HCT116 (cell line): Measurements from ENCODE around the gene WDR37. TPM values are rescaled to one million over a fixed set of nuclear protein-coding genes. Genes with fewer than 3 reads are reported as not detected.

ENCODE experiments used
- ATAC-seq: fragments of 200-7000 bp; cut with Tn5 transposase; 2 replicates; pipeline ENCODE4 v1.9.1; 2020; ENCODE audit warnings: mild to moderate bottlenecking, moderate library complexity
- BruUV-seq: library from RNA; stranded (reverse); fragments of 400-500 nt; replicated peaks from 2 replicates; lab custom pipeline; 2021; lab: Mats Ljungman, UMichigan
- CTCF ChIA-PET: fragments of 300-600 bp; sonication (Branson Sonifier 250); formaldehyde crosslinking; loops from one replicate; lab custom pipeline; 2021; ENCODE audit warnings: antibody characterized with exemption; lab: Charles Lee
- POLR2A ChIA-PET: fragments of 300-600, 350-600 bp; sonication (Branson Sonifier 250); formaldehyde crosslinking; loops from one replicate; lab custom pipeline; 2021; ENCODE audit warnings: antibody characterized with exemption; lab: Charles Lee
- RAD21 ChIA-PET, 2 experiments: fragments of 300-600 bp; sonication (Branson Sonifier 250); formaldehyde crosslinking; loops; one replicate each; lab custom pipeline; 2023; ENCODE audit warnings: low total read pairs in 2 of 2; ENCODE audit not compliant: uncharacterized antibody in 2 of 2, unreplicated experiment in 2 of 2, low non-redundant PET in 1 of 2; lab: Charles Lee
- DNase-seq: peaks from one replicate; pipeline ENCODE4 v3.0.0-alpha.2; 2010; ENCODE audit warnings: low read depth, low spot score
- H2AFZ ChIP-seq: fragments of 200-600 bp; shearing (Covaris generic), sonication (generic); 2 replicates; pipeline ENCODE4 v1.6.1; 2017; ENCODE audit warnings: low read depth, mixed run types, mixed read lengths, antibody characterized with exemption, low read length; ENCODE audit not compliant: poor library complexity, severe bottlenecking
- H3K27ac ChIP-seq: 2 replicates; pipeline ENCODE4 v1.5.1; 2012; ENCODE audit warnings: low read depth, low read length
- H3K27me3 ChIP-seq: fragments of 200-600 bp; sonication (generic); 2 replicates; pipeline ENCODE4 v1.6.1; 2016; ENCODE audit warnings: mixed run types, low read length, mixed read lengths; ENCODE audit not compliant: insufficient read depth
- H3K36me3 ChIP-seq, 2 experiments: fragments of 200-500 bp in 1 of 2; fragments of 200-600 bp in 1 of 2; sonication (Bioruptor generic) in 1 of 2; sonication (generic) in 1 of 2; 2 replicates each; pipeline versions ENCODE4 v1.5.1 to v1.6.1; 2014 to 2016; ENCODE audit warnings: low read length in 2 of 2, inconsistent platforms in 1 of 2, mixed read lengths in 1 of 2, mixed run types in 1 of 2; ENCODE audit not compliant: insufficient read depth in 2 of 2, control insufficient read depth in 1 of 2
- H3K4me1 ChIP-seq, 2 experiments: fragments of 200-600 bp in 1 of 2; sonication (generic) in 1 of 2; 2 replicates each; pipeline versions ENCODE4 v1.5.1 to v1.6.1; 2012 to 2017; ENCODE audit warnings: low read length in 2 of 2, inconsistent platforms in 1 of 2, mild to moderate bottlenecking in 1 of 2, mixed read lengths in 1 of 2, mixed run types in 1 of 2, moderate library complexity in 1 of 2; ENCODE audit not compliant: insufficient read depth in 2 of 2, control insufficient read depth in 1 of 2
- H3K4me2 ChIP-seq: fragments of 200-600 bp; sonication (generic); 2 replicates; pipeline ENCODE4 v1.6.1; 2017; ENCODE audit warnings: mixed run types, low read length, mixed read lengths
- H3K4me3 ChIP-seq, 2 experiments: fragments of 200-600 bp in 1 of 2; sonication (generic) in 1 of 2; replicated peaks in 1 of 2; 2 replicates each; pipeline ENCODE4 v1.5.1; 2011 to 2016; ENCODE audit warnings: low read length in 2 of 2, control low read depth in 1 of 2, low read depth in 1 of 2, mild to moderate bottlenecking in 1 of 2, mixed read lengths in 1 of 2, mixed run types in 1 of 2
- H3K79me2 ChIP-seq: fragments of 200-600 bp; sonication (generic); 2 replicates; pipeline ENCODE4 v1.6.1; 2017; ENCODE audit warnings: mild to moderate bottlenecking, mixed run types, low read length, moderate library complexity, mixed read lengths; ENCODE audit not compliant: insufficient read depth
- H3K9ac ChIP-seq: fragments of 200-600 bp; sonication (generic); 2 replicates; pipeline ENCODE4 v1.6.1; 2016; ENCODE audit warnings: low read length, mixed read lengths
- H3K9me2 ChIP-seq: fragments of 200-600 bp; sonication (generic), shearing (Covaris generic); 2 replicates; pipeline ENCODE4 v1.6.1; 2017; ENCODE audit warnings: mixed run types, mild to moderate bottlenecking, moderate library complexity; ENCODE audit not compliant: insufficient read depth
- H3K9me3 ChIP-seq, 2 experiments: fragments of 200-500 bp in 1 of 2; fragments of 200-600 bp in 1 of 2; sonication (Bioruptor generic) in 1 of 2; sonication (generic) in 1 of 2; 2 replicates each; pipeline ENCODE4 v1.6.1; 2014 to 2017; ENCODE audit warnings: low read length in 2 of 2, mixed read lengths in 2 of 2, inconsistent platforms in 1 of 2, low read depth in 1 of 2, mild to moderate bottlenecking in 1 of 2, mixed run types in 1 of 2, moderate library complexity in 1 of 2; ENCODE audit not compliant: control insufficient read depth in 1 of 2, insufficient read depth in 1 of 2
- H4K20me1 ChIP-seq: fragments of 200-600 bp; sonication (generic), shearing (Covaris generic); 2 replicates; pipeline ENCODE4 v1.6.1; 2017; ENCODE audit warnings: mixed run types, mild to moderate bottlenecking, moderate library complexity; ENCODE audit not compliant: insufficient read depth
- CBX3 ChIP-seq: IDR thresholded peaks from 2 replicates; pipeline ENCODE4 v1.6.1; 2012; ENCODE audit warnings: low read depth
- EGR1 ChIP-seq: IDR thresholded peaks from 2 replicates; pipeline ENCODE4 v1.6.1; 2012; ENCODE audit warnings: low read depth
- ELF1 ChIP-seq: IDR thresholded peaks from 2 replicates; pipeline ENCODE4 v1.6.1; 2012; ENCODE audit warnings: low read depth, borderline replicate concordance
- EZH2 ChIP-seq: fragments of 200-600 bp; sonication (generic); IDR thresholded peaks from 2 replicates; pipeline ENCODE4 v1.6.1; 2017; ENCODE audit warnings: antibody characterized with exemption, mixed run types
- FOSL1 ChIP-seq: IDR thresholded peaks from 2 replicates; pipeline ENCODE4 v1.6.1; 2012; ENCODE audit warnings: low read depth
- POLR2A ChIP-seq: IDR thresholded peaks from 2 replicates; pipeline ENCODE4 v1.7.0; 2011; ENCODE audit warnings: borderline replicate concordance; ENCODE audit not compliant: insufficient read depth, insufficient read length; ENCODE audit errors: extremely low read depth
- POLR2AphosphoS5 ChIP-seq: IDR thresholded peaks from 2 replicates; pipeline ENCODE4 v1.6.1; 2011; ENCODE audit warnings: mild to moderate bottlenecking, low read depth, low read length, moderate library complexity
- SP1 ChIP-seq: IDR thresholded peaks from 2 replicates; pipeline ENCODE4 v1.6.1; 2012; ENCODE audit warnings: low read depth
- SRF ChIP-seq: IDR thresholded peaks from 2 replicates; pipeline ENCODE4 v1.6.1; 2012; ENCODE audit warnings: low read depth
- TCF7L2 ChIP-seq: IDR thresholded peaks from 2 replicates; pipeline ENCODE4 v1.7.0; 2011; ENCODE audit warnings: borderline replicate concordance, inconsistent platforms; ENCODE audit not compliant: insufficient read depth, insufficient read length; ENCODE audit errors: extremely low read depth
- ZBTB33 ChIP-seq: IDR thresholded peaks from 2 replicates; pipeline ENCODE4 v1.6.1; 2011; ENCODE audit warnings: mild to moderate bottlenecking, low read length, moderate library complexity; ENCODE audit not compliant: insufficient replicate concordance; ENCODE audit errors: extremely low read depth
- ZFX ChIP-seq: fragments of 450-650 bp; IDR thresholded peaks from 2 replicates; pipeline ENCODE4 v1.6.1; 2017
- ZNF274 ChIP-seq: fragments of 200-500 bp; sonication (Bioruptor generic); IDR thresholded peaks from 2 replicates; pipeline ENCODE4 v1.6.1; 2014; ENCODE audit warnings: mild to moderate bottlenecking, low read depth, low read length, inconsistent platforms
- intact Hi-C: fragments of 100-400 bp; cut with micrococcal nuclease; formaldehyde crosslinking; loops from 2 replicates; pipeline ENCODE4 v1.10.0; 2022
- total RNA-seq: library from RNA; stranded (reverse); gene quantifications from one replicate; pipeline ENCODE4 v1.2.1, GENCODE V29; 2021; ENCODE audit not compliant: unreplicated experiment
- TF ChIP-seq, protein P1 (sequence below): IDR thresholded peaks from 2 replicates; pipeline ENCODE4 v1.6.1; 2012
- TF ChIP-seq, protein P2 (sequence below): IDR thresholded peaks from 2 replicates; pipeline ENCODE4 v1.6.1; 2012; ENCODE audit warnings: low read depth

WDR37 gene
- total RNA-seq, 1 experiment from 2014 or later, result 9.1 TPM

DNA sequence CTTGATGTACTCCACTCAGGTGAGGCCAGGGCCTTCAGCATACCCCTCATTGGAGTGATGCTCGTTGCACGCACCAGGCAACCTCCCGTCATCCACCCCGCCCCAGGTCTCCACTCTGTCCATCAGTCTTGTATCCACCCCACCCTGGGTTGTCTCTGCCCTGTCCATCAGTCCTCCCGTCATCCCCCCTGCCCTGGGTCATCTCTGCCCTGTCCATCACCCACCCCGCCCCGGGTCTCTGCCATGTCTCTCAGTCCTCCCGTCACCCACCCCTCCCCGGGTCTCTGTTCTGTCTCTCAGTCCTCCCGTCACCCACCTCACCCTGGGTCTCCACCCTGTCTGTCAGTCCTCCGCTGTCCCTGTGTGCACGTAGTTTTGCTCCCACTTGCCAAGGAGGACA, 59.9 kb downstream of the WDR37 start:
- TF ChIP-seq, protein P1, sequence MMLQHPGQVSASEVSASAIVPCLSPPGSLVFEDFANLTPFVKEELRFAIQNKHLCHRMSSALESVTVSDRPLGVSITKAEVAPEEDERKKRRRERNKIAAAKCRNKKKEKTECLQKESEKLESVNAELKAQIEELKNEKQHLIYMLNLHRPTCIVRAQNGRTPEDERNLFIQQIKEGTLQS, result no peak
- no peak for TF ChIP-seq POLR2A
- TF ChIP-seq, protein P2, sequence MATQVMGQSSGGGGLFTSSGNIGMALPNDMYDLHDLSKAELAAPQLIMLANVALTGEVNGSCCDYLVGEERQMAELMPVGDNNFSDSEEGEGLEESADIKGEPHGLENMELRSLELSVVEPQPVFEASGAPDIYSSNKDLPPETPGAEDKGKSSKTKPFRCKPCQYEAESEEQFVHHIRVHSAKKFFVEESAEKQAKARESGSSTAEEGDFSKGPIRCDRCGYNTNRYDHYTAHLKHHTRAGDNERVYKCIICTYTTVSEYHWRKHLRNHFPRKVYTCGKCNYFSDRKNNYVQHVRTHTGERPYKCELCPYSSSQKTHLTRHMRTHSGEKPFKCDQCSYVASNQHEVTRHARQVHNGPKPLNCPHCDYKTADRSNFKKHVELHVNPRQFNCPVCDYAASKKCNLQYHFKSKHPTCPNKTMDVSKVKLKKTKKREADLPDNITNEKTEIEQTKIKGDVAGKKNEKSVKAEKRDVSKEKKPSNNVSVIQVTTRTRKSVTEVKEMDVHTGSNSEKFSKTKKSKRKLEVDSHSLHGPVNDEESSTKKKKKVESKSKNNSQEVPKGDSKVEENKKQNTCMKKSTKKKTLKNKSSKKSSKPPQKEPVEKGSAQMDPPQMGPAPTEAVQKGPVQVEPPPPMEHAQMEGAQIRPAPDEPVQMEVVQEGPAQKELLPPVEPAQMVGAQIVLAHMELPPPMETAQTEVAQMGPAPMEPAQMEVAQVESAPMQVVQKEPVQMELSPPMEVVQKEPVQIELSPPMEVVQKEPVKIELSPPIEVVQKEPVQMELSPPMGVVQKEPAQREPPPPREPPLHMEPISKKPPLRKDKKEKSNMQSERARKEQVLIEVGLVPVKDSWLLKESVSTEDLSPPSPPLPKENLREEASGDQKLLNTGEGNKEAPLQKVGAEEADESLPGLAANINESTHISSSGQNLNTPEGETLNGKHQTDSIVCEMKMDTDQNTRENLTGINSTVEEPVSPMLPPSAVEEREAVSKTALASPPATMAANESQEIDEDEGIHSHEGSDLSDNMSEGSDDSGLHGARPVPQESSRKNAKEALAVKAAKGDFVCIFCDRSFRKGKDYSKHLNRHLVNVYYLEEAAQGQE, result no peak
- no peak for TF ChIP-seq EZH2
- TF ChIP-seq FOSL1, result no peak
- no peak for TF ChIP-seq CBX3
- TF ChIP-seq POLR2AphosphoS5, result no peak
- TF ChIP-seq SRF, result no peak
- no peak for TF ChIP-seq ZFX
- TF ChIP-seq ELF1, result no peak
- no peak for TF ChIP-seq ZNF274
- no peak for TF ChIP-seq ZBTB33
- no peak for TF ChIP-seq EGR1
- TF ChIP-seq TCF7L2, result no peak
- TF ChIP-seq SP1, result no peak
- POLR2A ChIA-PET, result no interaction called here
- Histone ChIP-seq H3K9me2 (no peaks in the 10 kb centered on the region), H3K27me3 (no peaks in the 10 kb centered on the region), H3K27ac (no peak overlapping the region), H3K4me1 (no peaks in the 10 kb centered on the region), H3K4me3 (no peak overlapping the region), H3K9ac (no peak overlapping the region), H3K9me3 (no peaks in the 10 kb centered on the region), H3K79me2 (no peaks in the 10 kb centered on the region), H3K36me3 (no peaks in the 10 kb centered on the region), H3K4me2 (no peak overlapping the region), H4K20me1 (no peaks in the 10 kb centered on the region), H2AFZ (no peak overlapping the region)
- CTCF ChIA-PET, result no interaction called here
- BruUV-seq, result no TSS peak
- DNase-seq (no peak), ATAC-seq (no peak)
- RAD21 ChIA-PET, result no interaction called here
- intact Hi-C loops, result no loop called here
